GM12874 (cell line): ENCODE results near the gene PPFIBP1.

Experiments
- TF ChIP-seq, protein P1 (sequence below): IDR thresholded peaks from 2 replicates; pipeline ENCODE4 v1.5.1; 2011; ENCODE audit warnings: low read depth, mild to moderate bottlenecking, control low read depth, low read length, moderate library complexity; ENCODE audit not compliant: insufficient read depth

The PPFIBP1 gene

DNA sequence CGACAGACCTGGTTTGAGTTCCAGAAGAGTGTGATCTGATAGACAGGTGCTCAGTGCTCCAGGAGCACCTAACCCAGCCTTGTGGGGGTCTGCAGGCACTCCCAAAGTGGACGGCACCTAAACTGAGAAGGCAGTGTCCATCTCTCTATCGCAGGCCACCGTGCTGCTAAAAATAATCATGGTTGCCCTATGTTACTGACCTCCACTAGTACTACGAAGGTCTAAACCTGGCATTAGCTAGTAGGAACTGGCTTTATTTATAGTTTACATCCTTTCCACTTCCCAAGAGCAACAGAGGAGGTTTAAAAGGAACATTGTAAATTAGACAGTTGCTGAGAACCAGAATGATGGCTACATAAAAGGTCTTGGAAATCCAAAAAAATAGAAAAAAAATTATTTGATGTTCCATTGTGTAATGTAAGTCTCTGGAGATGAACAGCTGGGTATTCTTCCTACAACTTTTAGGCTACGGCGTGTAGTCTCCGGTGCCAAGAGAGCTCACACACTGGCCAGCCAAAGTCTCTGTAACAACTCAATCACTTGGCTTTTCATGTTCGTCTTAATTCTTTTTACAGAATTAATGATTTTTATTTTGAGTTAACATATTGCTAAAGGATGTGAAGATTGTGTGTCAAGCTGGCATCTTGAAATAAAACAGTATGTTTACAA is 27.3 kb downstream of the PPFIBP1 start:
- TF ChIP-seq, protein P1, sequence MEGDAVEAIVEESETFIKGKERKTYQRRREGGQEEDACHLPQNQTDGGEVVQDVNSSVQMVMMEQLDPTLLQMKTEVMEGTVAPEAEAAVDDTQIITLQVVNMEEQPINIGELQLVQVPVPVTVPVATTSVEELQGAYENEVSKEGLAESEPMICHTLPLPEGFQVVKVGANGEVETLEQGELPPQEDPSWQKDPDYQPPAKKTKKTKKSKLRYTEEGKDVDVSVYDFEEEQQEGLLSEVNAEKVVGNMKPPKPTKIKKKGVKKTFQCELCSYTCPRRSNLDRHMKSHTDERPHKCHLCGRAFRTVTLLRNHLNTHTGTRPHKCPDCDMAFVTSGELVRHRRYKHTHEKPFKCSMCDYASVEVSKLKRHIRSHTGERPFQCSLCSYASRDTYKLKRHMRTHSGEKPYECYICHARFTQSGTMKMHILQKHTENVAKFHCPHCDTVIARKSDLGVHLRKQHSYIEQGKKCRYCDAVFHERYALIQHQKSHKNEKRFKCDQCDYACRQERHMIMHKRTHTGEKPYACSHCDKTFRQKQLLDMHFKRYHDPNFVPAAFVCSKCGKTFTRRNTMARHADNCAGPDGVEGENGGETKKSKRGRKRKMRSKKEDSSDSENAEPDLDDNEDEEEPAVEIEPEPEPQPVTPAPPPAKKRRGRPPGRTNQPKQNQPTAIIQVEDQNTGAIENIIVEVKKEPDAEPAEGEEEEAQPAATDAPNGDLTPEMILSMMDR: no peak

DNA sequence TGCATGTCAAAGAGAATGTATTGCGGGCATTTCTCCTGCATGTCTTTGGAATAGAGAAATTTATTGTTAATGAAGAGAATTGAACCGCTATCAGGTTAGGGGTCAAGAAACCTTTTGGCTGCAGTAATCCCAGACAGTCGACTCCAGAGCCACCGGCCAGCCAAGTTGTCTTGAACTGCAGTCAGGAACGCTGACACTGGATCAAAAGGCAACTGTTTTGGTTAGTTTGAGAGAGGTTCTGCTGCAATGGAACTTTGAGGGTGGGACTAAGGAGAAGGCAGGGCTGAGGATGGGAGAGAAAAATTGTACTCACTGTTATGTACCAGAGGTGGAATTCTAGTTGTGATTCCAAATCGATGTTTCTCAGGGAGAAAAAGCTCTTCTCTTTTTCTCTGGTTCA is 28.2 kb downstream of the PPFIBP1 start:
- TF ChIP-seq, protein P1: no peak

DNA sequence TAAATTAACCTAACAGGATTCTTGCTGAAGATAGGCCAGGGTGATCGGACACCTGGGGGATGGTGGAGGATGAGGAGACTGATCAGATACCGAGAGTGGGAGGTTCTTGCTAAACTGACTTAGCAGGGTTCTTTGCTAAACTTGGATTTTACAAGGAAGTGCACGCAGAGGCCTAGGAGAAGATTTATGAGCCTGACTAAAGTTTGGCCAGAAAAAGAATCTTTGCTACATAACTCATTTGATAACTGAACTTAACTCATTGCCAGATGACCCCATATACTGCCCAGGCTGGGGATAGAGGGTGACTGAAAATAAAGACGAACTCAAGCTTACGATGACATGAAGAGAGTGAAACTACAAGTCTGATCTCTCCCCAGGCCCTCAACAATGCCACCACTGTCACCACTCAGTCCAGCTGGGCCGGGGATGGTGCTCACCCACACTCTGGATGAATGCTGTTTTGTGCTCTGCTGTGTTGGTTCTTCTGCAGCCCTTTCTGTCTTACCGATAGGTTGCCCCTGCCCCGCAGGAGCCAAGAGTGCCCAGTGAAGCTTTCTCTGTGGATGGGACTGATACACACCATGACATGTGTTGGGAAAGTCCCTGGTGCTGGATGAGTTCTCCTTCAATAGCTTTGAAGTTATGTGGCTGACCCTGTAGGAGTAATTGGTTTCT is 29.0 kb downstream of the PPFIBP1 start:
- TF ChIP-seq, protein P1: no peak

DNA sequence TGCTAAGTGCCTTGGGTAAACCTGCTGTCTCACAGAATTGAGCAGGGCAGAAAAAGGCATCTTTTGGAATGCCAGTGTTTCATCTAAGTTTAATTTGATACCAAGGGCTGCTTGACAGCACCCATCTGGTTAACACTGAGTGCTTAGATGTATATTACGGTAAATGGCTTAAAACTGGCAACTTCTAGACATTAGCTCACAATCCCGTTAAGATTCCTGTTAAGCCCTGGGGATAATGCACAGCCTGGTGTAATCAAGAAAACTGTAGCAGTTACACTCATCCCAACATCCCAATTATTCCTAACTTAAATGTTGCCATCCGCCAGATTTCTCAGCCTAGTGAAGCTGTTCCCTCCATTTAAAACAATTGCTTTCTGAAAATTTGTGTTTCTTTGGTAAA is 29.9 kb downstream of the PPFIBP1 start:
- TF ChIP-seq, protein P1: no peak

DNA sequence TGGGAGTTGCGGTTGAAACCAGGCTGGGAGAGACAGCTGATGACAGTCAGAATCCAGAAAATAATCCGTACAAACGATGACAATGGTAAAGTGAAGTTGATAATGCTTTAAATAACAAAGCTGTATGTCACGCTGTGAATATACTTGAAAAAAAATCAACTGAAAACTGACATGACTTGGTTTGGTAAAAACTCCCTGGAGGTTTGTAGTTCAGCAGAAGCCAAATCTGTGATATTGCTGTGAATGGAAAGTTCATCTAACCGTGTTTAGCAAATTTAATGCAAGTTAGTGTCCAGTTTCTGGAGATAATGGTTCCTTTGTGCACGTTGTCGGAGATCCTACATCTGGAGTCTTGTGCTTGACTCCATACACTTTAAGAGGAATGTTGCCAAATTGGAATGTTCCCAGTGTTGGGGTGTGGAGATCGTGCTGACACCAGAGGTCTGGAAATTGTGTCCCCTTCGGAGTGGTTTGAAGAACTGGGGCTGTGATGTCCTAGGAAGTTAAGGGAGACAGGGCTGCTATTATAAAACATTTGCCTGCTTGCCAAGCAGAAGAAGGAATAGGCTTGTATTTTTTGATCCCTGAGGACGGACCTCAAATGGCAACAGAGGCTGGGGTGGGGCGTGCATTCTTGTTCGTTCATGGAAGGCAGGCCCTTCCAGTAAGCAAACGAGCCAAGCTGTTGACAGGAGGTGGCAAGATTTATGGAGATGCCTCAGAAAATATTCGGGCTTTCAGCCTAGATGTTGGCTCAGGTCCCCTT is 30.6 kb downstream of the PPFIBP1 start:
- TF ChIP-seq, protein P1: no peak

DNA sequence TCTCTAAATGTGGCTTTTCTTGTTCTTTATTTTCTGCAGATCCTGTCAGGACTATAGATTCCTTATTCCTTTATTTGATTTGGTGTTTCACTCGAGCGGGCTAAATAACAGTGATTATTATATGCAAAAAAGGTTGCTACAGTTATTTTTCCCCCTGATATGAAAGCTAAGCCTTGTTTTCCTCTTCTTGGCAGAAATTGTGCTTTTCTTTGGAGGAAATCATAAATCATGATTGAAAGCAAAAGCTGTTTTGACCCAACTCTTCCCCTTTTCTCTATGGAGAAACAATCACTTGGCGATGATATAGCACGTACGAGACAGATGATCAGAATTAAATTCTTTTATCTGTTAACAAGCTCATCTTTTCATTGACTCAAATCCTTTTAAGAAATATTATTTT is 31.4 kb downstream of the PPFIBP1 start:
- TF ChIP-seq, protein P1: no peak
